ENCODE results near the gene STC2. TPM values are rescaled to one million over a fixed set of nuclear protein-coding genes. Genes with fewer than 3 reads are reported as not detected.

The STC2 gene
- total and polyA plus RNA-seq, 2 of the 8 experiments (the other 6 are each of a cell fraction or from before 2014, with no cell fraction given) = 26.4 to 53.1 TPM

DNA sequence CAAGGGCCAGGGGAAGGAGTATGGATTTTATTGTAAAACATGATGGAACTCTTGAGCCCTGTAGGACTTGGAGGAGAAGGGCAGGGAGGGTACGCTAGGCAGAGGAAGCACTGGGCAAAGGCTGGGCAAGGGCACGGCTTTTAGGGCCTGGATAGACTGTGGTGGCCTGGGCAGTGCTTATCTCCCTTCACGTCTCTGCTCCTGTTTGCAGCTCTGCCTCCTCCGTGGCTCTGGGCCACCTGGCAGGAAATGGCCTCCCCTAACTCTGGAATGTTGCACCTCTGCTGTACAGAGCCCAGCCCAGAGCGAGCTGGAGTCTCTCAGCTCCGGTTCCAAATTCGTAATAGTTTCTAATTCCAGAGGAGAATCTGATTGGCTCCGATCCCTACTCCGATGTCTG, 12.2 kb upstream of the STC2 start (continued):
- no peak for TF ChIP-seq NRF1 (IDR thresholded peaks at IDR 0.05; ENCODE audit: low read depth, low read length)
- TF ChIP-seq SIRT6 (IDR thresholded peaks at IDR 0.05; ENCODE audit: low read length) = no peak
- no peak for TF ChIP-seq EGR1 (IDR thresholded peaks at IDR 0.05; ENCODE audit: borderline replicate concordance, low read depth, low read length)
- TF ChIP-seq TCF12 (IDR thresholded peaks at IDR 0.05; ENCODE audit: low read depth, low read length) = no peak
- TF ChIP-seq, protein P1, sequence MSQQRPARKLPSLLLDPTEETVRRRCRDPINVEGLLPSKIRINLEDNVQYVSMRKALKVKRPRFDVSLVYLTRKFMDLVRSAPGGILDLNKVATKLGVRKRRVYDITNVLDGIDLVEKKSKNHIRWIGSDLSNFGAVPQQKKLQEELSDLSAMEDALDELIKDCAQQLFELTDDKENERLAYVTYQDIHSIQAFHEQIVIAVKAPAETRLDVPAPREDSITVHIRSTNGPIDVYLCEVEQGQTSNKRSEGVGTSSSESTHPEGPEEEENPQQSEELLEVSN (IDR thresholded peaks at IDR 0.05) = no peak
- TF ChIP-seq EZH2 (IDR thresholded peaks at IDR 0.05; ENCODE audit: low read depth, low read length, severe bottlenecking) = no peak
- no peak for TF ChIP-seq TBP (IDR thresholded peaks at IDR 0.05; ENCODE audit: low read depth, low read length)
